Suppressor macrophage treated with lipopolysaccharide for 1 hour (primary cell): ENCODE data around the gene AIP.

Source experiments
- DNase-seq, 3 donors: peaks; one replicate each; pipeline ENCODE4 v3.0.0-alpha.2; 2020 to 2022

The AIP gene

GRCh38 chr11:67494371-67495233 is 11.8 kb downstream of the AIP start:
- DNase-seq, result no peak

GRCh38 chr11:67495234-67496005 is 12.6 kb downstream of the AIP start:
- DNase-seq, result no peak

DNA sequence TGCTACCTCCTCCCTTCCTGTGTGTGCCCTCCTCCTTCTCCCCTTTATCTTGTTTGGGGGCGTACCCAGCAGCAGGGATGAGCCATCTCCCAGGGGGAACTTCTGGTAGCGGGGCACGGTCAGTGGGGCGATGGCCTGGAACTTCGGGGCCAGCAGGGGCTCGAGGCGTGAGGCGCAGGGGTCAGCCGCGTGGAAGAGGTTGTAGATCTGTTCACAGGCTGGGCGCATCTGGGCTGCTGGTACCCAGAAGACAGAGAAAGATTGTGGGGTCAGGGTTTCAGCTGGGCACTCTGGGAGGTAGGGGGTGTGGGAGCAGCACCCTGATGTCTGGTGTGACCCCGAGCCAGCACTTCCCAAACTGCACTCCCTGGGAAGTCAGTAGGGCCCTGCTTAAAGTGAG is 13.3 kb downstream of the AIP start:
- no peak for DNase-seq

- no peak for DNase-seq
These were observed 14.9 kb downstream of the AIP start for GRCh38 chr11:67497656-67498291.

DNA sequence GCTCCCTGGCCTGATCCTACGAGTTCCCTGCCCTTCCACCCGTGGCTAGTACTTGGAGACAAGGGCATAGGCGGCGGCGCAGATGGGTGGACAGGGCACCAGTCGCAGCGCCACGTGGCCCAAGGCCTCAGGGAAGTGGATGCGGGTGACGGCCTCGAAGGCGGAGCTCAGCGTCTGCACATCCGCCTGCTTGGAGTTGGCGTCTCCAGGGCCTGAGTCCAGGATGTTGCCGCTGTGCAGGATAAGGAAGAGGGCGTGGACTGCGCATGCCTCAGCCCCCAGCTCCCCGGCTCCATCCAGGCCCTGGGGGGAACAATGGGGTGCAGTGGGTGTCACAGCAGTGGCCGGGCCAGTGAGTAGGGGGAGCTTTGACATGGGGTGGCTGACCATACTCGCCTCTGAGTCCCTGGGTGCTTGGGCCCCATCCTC is 15.7 kb downstream of the AIP start:
- no peak for DNase-seq

DNA sequence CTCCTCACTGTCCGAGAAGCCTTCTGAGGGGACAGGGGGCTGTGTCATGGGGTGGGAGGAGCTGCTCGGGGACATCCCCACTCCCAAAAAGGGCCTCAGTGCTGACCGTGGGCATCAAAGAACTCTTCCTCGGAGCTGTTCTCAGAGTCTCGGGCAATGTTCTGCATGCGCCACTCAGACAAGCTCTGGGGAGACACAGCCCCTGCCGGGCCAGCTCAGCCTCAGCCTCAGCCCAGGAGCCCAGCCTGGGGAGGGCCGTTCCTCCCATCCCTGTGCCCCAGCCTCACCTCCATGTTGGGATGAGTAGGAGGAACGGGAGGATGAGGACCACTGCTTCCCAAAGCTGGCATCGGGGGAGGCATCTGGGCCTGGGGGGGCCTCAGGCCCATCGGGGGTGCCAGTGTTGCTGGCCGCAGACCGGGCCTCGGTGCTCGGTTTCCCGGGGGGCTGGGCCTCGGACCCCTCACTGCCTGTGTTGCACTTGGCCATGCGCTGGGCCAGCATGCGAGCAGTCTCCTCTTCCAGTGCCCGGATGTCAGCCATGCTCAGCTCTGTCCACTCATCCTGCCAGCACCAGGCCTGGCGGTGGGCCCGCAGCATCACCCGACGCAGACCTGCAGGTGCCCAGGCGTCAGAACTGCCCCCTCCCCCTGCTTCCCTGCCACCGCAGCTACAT is 17.1 kb downstream of the AIP start:
- DNase-seq, result no peak

DNA sequence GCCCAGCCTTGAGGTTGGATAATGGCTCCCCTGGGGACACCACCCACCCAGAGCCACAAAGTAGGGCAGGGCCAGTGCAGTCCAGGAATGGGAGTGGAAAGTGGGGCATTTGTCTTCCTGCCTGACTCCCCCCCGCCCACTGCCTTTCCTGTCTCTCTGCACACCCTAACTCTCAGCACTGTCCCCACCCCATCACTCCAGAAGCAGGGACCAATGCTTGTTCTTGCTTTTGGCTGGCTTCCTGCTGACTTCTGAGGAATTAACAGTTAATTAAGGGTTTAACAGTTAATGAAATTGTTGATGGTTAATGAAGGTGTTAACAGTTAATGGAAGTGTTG is 17.6 kb downstream of the AIP start:
- no peak for DNase-seq

DNA sequence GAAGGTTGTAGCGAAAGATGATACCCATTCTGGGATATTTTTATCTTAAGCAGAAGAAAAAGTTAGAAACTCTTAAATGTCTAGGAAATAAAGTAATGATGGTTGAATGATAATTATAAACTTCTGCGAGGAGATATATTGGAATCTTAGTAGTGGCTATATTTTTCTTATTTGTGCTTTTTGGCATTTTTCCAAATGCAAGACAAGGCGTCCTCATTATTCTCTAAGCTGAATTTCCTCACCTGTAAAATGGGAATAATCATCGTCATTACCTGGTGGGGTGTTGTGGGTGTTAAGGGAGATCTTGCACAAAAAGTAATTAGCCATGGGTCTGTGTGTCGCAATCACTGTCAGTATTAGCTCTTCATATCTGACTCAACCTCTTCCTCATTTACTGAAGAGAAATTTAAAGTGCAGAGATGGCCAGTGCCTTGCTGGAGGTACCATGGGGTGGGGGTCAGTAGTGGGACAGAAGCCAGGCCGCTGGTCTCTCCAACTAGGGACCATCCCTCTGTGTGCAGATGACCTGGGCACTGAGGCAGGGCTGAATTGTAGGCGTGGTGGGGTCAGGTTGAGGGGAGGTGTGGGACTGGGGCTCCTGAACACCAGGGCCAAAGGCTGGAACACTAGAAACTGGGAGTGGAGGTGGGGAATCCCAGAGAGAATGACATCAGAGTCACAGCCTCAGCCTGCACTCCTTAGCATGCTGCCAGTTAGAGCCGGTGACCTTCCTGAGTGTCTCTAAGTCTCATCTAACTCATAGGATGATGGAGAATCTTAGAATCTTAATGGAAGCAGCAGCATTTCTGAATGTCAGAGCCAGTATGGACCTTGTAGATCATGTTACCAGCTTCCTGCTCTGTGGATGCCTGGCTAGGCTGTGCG is 18.2 kb downstream of the AIP start:
- DNase-seq, result peak; percentile 75 to 77 (median 75)

- DNase-seq, result no peak
These were observed 19.0 kb downstream of the AIP start for GRCh38 chr11:67501854-67502253.

DNA sequence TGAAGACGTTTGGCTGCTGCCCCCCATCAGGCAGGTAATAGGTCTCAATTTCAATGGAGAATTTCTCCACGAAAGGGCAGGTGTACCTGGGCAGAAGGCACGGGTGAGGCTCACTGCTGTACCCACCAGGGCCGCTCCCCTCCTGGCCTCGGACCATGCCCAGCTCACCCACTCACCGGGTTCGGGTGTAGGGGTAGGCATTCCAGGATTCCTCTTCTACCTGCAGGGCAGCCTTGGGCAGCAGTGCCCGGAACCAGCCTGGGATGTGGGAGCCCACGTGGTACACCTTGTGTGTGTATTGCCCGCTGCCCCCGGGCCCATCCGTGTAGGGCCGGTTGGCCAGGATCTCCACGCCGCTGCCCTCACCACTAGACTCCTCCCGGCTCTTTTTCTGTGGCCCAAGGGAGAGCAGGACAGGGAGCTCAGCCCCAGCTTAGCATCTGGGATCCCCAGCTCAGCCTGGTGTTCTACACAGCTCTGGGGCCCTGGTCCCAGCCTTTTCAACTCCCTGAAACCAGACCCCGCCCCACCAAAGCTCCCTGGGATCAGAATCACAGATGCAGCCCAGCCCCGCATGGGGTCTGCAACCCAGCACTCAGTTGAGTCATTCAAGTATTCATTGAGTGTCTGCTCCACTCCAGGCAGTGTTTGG is 19.6 kb downstream of the AIP start:
- DNase-seq, result no peak

- DNase-seq, result no peak
These were observed 20.5 kb downstream of the AIP start for GRCh38 chr11:67503119-67504004.

DNA sequence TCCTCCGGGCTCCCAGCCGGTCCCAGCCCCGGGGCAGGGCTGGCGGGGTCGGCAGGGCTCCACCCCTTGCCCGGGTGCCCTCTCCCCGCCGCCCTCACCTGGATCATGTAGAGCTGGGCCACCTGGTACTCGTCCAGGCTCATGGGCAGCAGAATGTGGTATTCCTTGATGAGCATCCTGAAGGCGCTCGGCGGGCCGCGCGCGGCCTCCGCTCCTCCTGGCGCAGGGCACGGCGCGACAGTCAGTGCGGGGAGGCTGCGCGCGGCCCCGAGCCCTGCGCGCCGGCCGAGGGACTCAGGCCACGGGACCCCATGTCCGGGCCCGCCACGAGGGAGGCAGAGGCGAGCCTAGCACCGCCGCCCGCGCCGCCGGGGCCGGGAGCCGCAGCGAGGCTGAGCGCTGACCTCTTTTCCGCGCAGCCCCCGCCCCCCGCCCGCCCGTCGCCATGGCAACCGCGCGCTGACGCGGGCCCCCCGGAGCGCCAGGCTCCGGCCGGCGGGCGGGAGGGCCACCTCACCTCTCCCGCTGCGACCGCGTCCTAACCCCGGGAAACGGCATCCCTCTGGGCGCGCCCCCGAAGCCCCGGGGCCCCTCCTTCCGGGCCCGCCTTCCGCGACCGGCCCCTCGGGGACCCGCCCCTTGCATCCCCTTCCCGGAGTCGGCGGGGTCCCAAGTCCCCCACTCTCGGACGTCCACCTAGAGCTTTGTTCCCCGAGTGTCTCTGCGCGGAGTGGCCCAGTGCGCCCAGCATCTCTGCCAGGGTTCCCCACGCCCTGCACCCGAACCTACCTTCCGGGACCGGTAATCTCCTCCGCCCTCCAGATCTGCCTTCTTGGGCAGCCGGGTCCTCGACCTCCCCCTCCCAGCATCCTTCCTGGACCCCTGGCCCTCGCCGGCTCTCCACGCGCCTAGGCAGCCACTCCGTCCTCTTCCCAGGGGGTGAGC is 21.5 kb downstream of the AIP start:
- peak in 2 of 3 donors; percentile 25 to 53 for DNase-seq

DNA sequence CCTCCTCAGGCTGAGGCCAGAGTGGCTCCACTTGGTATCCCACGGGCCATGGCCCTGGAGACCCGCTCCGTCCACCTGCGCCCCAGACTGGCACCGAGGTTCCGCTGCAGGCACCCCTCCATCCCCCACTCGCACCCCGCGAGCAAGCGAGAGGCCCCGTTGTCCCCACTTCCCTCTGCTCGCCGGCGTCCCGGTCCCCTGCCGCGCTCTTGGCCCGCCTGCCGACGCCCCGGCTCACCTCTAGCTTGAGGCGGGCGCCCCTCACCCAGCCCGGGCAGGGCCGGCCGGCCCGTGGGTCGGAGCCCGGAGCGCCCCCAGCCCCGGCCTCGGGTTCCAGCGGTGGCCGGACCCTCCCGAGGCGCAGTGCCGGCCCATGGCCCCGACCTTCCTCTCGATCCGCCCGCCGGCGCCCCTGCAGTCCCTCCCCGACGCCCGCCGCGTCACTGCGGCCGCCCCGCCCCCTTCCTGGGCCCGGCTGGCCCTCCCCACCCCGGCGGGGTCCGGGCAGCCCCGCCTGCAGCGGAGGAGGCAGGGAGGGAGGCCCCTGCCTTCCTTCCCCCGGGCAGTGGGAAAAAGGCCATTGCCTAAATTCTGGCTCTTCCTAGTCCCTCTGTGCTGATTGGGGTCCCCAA is 22.2 kb downstream of the AIP start, which contains the start of gene PITPNM1:
TSS of gene PITPNM1 (minus strand) at position 414 of the 632 bp plus-strand sequence. CDS start 1,183 bp downstream, outside the sequence.
- DNase-seq, result peak; percentile 73 to 92 (median 80)

GRCh38 chr11:67505605-67506396 is 23.0 kb downstream of the AIP start:
- DNase-seq, result peak; percentile 98 to 99 (median 99)

GRCh38 chr11:67506426-67507051 is 23.7 kb downstream of the AIP start:
- DNase-seq, result no peak

DNA sequence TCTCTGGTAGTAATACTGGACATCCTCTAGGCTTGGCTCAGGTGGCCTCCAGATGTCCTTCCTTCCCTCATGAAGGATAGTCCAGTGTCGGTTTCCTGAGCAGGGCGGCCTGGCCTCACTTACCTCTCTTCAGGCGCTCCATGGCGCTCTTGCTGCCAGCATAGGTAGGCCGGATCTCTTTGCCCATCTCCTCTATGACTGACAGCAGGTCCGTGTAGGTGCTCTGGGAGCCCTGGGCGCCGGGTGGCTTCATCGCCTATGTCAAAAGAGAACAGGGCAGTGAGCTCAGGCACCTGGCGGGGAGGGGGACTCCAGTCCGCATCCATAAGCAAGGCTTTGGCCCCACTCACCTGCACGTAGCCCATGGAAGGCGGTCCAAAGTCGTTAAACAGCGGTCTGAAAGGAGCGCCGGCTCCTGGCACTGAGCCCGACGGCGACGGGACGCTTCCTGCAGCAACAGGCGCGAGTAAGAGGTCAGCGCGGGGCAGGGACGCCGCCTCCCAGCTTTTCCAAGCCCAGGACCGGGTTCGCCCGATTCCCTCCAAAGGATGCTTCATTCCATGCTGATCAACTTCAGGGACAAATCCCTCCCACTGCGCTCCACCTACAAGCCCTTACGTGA is 24.5 kb downstream of the AIP start:
- DNase-seq, result no peak
